Subcutaneous abdominal adipose tissue (tissue), 5 donors: ENCODE measurements around the gene ABHD11.

Experiments used
- H3K27ac ChIP-seq: one replicate; pipeline ENCODE4 v1.7.0; 2013; ENCODE audit warnings: low read depth, mild to moderate bottlenecking, inconsistent platforms, low read length, moderate library complexity
- H3K27me3 ChIP-seq, 5 donors: one replicate each; pipeline ENCODE4 v1.7.0; 2013; ENCODE audit warnings: low read length in 5 of 5, inconsistent platforms in 1 of 5; ENCODE audit not compliant: control insufficient read depth in 5 of 5, insufficient read depth in 4 of 5
- H3K36me3 ChIP-seq, 5 donors: one replicate each; pipeline ENCODE4 v1.7.0; 2013; ENCODE audit warnings: low read length in 5 of 5; ENCODE audit not compliant: control insufficient read depth in 5 of 5, insufficient read depth in 5 of 5
- H3K4me1 ChIP-seq, 5 donors: one replicate each; pipeline ENCODE4 v1.7.0; 2013; ENCODE audit warnings: low read length in 5 of 5, mild to moderate bottlenecking in 3 of 5, moderate library complexity in 1 of 5; ENCODE audit not compliant: control insufficient read depth in 5 of 5, insufficient read depth in 5 of 5
- H3K4me3 ChIP-seq, 5 donors: one replicate each; pipeline ENCODE4 v1.7.0; 2013; ENCODE audit warnings: low read length in 5 of 5, low read depth in 1 of 5
- H3K9ac ChIP-seq, 5 donors: one replicate each; pipeline ENCODE4 v1.7.0; 2013; ENCODE audit warnings: low read length in 5 of 5, mild to moderate bottlenecking in 4 of 5, moderate library complexity in 3 of 5
- H3K9me3 ChIP-seq, 5 donors: one replicate each; pipeline ENCODE4 v1.7.0; 2013; ENCODE audit warnings: low read length in 5 of 5; ENCODE audit not compliant: control insufficient read depth in 5 of 5
- donor health status: healthy.
- donor health status: healthy.
- donor health status: healthy.
- donor health status: healthy.
- donor health status: healthy.

Gene ABHD11

GRCh38 chr7:73742753-73743641 is 4.4 kb upstream of the ABHD11 start:
- H3K27me3 ChIP-seq, result no peaks in the 10 kb centered on the region
- H3K9ac ChIP-seq, result peak overlapping the region in 1 of 5 donors; percentile 41
- H3K36me3 ChIP-seq, result no peaks in the 10 kb centered on the region
- H3K9me3 ChIP-seq, result no peaks in the 10 kb centered on the region
- no peak overlapping the region for H3K27ac ChIP-seq
- H3K4me3 ChIP-seq, result peak overlapping the region in 2 of 5 donors; percentile 11 to 12
- peaks cover 0 to 28% (median 21%) of the 10 kb centered on the region in 5 donors for H3K4me1 ChIP-seq

- H3K27ac ChIP-seq, result no peak overlapping the region
- peaks cover 0 to 2% (median 2%) of the 10 kb centered on the region in 5 donors for H3K36me3 ChIP-seq
- no peaks in the 10 kb centered on the region for H3K27me3 ChIP-seq
- no peaks in the 10 kb centered on the region for H3K9me3 ChIP-seq
- peak overlapping the region in 1 of 5 donors; percentile 5 for H3K9ac ChIP-seq
- peak overlapping the region in 2 of 5 donors; percentile 11 to 12 for H3K4me3 ChIP-seq
- peaks cover 2 to 34% (median 28%) of the 10 kb centered on the region in 5 donors for H3K4me1 ChIP-seq
Measured at GRCh38 chr7:73742338-73742752, 3.7 kb upstream of the ABHD11 start.

GRCh38 chr7:73741600-73741999 is 3.0 kb upstream of the ABHD11 start:
- Histone ChIP-seq H3K4me3 (no peak overlapping the region), H3K36me3 (peaks cover 0 to 10% (median 9%) of the 10 kb centered on the region in 5 donors), H3K27ac (no peak overlapping the region), H3K27me3 (no peaks in the 10 kb centered on the region), H3K9ac (no peak overlapping the region), H3K9me3 (no peaks in the 10 kb centered on the region), H3K4me1 (peaks cover 2 to 38% (median 31%) of the 10 kb centered on the region in 5 donors)

DNA sequence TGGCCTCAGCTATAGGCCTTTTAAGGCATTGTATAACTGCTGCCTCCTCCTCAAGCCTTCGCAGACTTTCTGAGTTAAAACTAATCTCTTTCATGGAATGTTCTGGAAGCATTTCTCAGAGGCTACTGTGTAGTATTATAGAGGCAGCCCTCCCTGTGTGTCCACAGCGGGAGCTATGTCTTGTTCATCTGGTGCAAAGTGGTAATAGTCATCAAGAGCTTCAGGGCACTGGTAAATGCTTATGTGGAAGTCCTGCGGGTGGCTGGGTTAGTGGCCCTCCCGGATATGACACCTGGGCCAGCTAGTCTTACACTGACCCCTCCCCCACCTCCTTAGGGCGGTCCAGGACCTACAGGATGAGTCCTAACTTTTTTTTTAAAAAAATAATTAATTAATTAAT is 2.2 kb upstream of the ABHD11 start:
- H3K36me3 ChIP-seq, result peaks cover 0 to 17% (median 14%) of the 10 kb centered on the region in 5 donors
- H3K27me3 ChIP-seq, result no peaks in the 10 kb centered on the region
- no peak overlapping the region for H3K4me3 ChIP-seq
- no peaks in the 10 kb centered on the region for H3K9me3 ChIP-seq
- peaks cover 2 to 38% (median 31%) of the 10 kb centered on the region in 5 donors for H3K4me1 ChIP-seq
- no peak overlapping the region for H3K27ac ChIP-seq
- H3K9ac ChIP-seq, result no peak overlapping the region

- peaks cover 0 to 21% (median 16%) of the 10 kb centered on the region in 5 donors for H3K36me3 ChIP-seq
- peaks cover 2 to 40% (median 33%) of the 10 kb centered on the region in 5 donors for H3K4me1 ChIP-seq
- H3K27ac ChIP-seq, result no peak overlapping the region
- H3K9me3 ChIP-seq, result no peaks in the 10 kb centered on the region
- no peak overlapping the region for H3K4me3 ChIP-seq
- H3K27me3 ChIP-seq, result no peaks in the 10 kb centered on the region
- H3K9ac ChIP-seq, result no peak overlapping the region
Measured at GRCh38 chr7:73740212-73740611, 1.6 kb upstream of the ABHD11 start.

DNA sequence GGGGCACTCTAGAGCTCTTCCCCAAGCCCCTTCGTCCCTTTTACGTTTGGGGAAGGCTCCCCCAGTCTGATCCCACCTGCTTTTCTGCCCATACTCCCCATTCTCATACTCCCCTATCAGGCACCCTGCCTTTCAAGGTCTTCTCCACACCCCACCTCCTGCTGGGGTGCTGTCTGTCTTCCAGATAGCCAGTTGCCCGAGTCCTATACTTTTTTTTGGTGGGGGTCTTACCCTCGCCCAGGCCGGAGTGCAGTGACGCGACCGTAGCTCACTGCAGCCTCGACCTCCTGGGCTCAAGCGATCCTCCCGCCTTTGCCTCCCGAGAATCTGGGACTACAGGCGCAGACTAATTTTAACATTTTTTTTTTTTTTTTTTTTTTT is 775 bp upstream of the ABHD11 start:
- peaks cover 4 to 45% (median 38%) of the 10 kb centered on the region in 5 donors for H3K4me1 ChIP-seq
- H3K36me3 ChIP-seq, result peaks cover 0 to 21% (median 16%) of the 10 kb centered on the region in 5 donors
- no peaks in the 10 kb centered on the region for H3K27me3 ChIP-seq
- peak overlapping the region; percentile 69 to 91 (median 86) for H3K4me3 ChIP-seq
- no peak overlapping the region for H3K27ac ChIP-seq
- H3K9ac ChIP-seq, result peak overlapping the region in 4 of 5 donors; percentile 77 to 85 (median 80)
- H3K9me3 ChIP-seq, result no peaks in the 10 kb centered on the region

GRCh38 chr7:73738220-73738611 is 386 bp downstream of the ABHD11 start:
- Histone ChIP-seq H3K4me3 (peak overlapping the region; percentile 72 to 91 (median 86)), H3K9me3 (no peaks in the 10 kb centered on the region), H3K4me1 (peaks cover 4 to 43% (median 36%) of the 10 kb centered on the region in 5 donors), H3K9ac (peak overlapping the region in 4 of 5 donors; percentile 55 to 74 (median 64)), H3K27me3 (no peaks in the 10 kb centered on the region), H3K36me3 (peaks cover 0 to 21% (median 16%) of the 10 kb centered on the region in 5 donors), H3K27ac (peak overlapping the region; percentile 37)

DNA sequence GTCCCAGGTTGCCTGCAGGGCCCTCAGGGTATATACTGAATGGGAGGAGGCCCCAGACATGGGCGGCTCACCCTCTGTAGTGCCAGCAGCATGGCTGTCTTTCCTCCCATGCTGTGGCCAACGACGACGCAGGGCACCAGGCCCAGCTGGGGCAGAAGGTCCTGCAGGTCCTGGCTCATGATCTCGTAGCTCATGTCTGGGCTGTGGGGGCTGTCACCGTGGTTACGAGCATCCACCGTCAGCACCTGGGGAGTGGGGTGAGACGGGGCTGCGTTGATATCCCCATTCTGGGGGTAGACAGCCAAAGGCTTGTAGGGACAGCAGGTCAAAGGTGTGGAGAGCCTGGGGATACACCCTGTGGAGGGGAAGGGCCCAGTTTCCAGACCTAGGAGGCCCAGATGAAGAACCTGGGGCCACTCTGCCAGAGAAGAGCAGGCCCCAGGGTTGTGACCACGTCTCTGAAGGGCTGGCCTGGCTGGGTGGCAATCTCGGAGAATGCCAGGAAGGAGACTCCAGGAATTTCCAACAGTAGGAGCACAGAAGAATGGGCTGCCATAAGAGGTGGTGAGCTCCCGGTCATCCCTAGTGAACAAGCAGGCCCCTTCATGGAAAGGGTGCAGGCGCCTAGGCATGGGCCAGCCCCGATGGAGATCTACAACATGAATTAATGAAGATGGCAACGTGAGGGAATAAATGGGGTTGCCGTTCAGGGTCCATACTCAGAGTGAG is 947 bp downstream of the ABHD11 start:
- peaks cover 4 to 38% (median 30%) of the 10 kb centered on the region in 5 donors for H3K4me1 ChIP-seq
- H3K36me3 ChIP-seq, result peaks cover 0 to 21% (median 16%) of the 10 kb centered on the region in 5 donors
- no peaks in the 10 kb centered on the region for H3K27me3 ChIP-seq
- H3K9ac ChIP-seq, result peak overlapping the region in 2 of 5 donors; percentile 41 to 59
- H3K9me3 ChIP-seq, result no peaks in the 10 kb centered on the region
- H3K4me3 ChIP-seq, result peak overlapping the region in 4 of 5 donors; percentile 61 to 90 (median 80)
- no peak overlapping the region for H3K27ac ChIP-seq

- Histone ChIP-seq H3K27me3 (no peaks in the 10 kb centered on the region), H3K27ac (no peak overlapping the region), H3K9ac (no peak overlapping the region), H3K9me3 (no peaks in the 10 kb centered on the region), H3K4me1 (peaks cover 4 to 35% (median 27%) of the 10 kb centered on the region in 5 donors), H3K4me3 (no peak overlapping the region), H3K36me3 (peaks cover 0 to 21% (median 16%) of the 10 kb centered on the region in 5 donors)
Measured at GRCh38 chr7:73736885-73737284, 1.7 kb downstream of the ABHD11 start.
